Suppressor macrophage treated with lipopolysaccharide for 4 hours (primary cell): Measurements from ENCODE around the gene CALN1.
A peak's percentile ranks its signal among the peaks of the same experiment; 100 is the strongest.
"Not testable (repeated sequence)": the region's sequence is repeated elsewhere in the genome, so short reads cannot be mapped to it uniquely, and the experiment has no call there.

Experiments used
- DNase-seq: peaks from one replicate; pipeline ENCODE4 v3.0.0-alpha.2; 2020

CALN1 gene

GRCh38 chr7:71775648-71776047 is 636.5 kb downstream of the CALN1 start:
- no peak for DNase-seq

DNA sequence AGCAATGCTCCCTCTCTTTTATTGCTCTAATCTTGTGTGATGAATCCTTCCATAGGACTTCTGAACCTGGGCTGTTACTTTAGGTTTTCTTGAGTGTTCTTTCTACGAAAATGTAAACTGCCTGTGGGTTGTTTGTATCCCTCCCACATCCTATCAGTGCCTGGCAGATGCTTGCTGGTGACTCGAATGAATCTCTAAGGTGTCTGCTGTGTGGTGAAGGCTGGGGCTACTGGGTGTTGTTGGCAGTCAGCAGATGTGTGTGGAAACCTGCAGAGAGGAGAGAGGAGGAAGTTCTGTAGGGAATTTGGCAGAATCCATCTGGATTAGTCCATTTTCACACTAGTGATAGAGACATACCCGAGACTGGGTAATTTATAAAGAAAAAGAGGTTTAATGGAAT is 639.4 kb downstream of the CALN1 start:
- no peak for DNase-seq

- no peak for DNase-seq
Observed at GRCh38 chr7:71770269-71770907, 641.8 kb downstream of the CALN1 start.

DNA sequence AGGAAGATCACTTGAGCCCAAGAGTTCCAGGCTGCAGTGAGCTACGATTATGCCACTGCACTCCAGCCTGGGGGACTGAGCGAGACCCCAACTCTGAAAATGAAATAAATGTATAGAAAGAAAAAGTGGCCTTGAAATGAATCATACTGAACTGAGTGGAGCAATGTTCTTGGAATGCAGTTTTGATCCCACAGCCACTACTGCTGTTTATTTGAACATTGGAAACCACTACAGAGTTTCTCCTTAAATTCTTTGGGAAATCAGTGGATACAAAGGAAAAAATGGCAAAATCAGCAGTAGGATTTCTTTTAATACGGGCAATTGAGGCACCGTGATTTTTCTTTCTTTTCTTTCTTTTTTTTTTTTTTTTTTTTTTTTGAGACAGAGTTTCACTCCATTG is 642.8 kb downstream of the CALN1 start:
- no peak for DNase-seq

- no peak for DNase-seq
Observed at GRCh38 chr7:71768450-71768849, 643.7 kb downstream of the CALN1 start.

GRCh38 chr7:71766016-71766415 is 646.1 kb downstream of the CALN1 start:
- no peak for DNase-seq

- no peak for DNase-seq
Observed at GRCh38 chr7:71761336-71761735, 650.8 kb downstream of the CALN1 start.

DNA sequence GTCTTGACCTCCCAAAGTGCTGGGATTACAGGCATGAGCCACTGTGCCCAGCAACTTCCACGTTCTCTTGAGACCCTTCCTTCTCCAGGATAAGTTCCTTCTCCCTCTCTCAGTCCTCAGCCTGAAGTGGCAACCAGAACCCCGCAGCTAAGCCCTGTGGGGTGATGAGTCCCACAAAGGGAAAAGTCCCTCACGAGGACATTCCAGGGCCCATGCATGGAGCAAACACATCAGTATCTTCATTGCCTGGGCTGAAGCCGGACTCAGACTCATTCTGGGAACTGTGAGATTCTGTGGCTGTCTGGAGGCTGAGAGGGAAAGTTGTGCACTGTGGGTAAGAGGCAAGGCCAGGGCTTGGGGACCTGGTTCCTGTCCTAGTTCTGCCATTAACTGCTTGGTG is 657.3 kb downstream of the CALN1 start:
- no peak for DNase-seq

DNA sequence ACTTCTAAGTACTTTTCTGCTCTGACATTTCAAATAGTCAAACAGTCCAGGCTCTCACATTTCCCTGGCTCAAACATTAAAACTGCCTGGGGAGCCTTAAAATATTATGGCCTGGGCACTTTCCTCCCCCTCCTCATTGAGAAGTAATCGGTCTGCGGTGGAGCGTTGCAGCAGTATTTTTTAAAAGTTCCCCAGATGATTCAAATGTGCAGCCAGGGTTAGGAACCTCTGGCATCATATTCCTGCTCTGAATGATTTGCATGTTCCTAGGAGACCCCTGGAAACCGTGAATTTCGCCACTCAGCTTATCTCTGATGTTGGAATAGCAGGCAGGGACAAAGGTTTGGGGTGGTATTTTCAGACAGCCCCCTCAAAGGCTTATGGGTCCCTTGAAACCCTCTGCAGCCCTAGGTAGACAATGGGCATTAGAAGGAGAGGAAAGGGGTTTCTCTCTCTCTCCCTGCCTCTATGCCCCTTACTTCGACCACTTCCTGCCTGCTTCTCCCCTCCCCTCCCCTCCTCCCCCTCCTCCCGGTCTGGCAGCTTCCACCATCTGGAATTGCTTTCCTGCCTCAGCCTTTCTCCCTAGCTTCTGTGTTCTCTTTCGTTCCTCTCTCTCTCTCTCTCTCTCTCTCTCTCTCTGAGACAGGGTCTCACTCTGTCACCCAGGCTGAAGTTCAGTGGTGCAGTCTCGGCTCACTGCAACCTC is 658.0 kb downstream of the CALN1 start:
- no peak for DNase-seq

- no peak for DNase-seq
Observed at GRCh38 chr7:71753236-71753635, 658.9 kb downstream of the CALN1 start.

DNA sequence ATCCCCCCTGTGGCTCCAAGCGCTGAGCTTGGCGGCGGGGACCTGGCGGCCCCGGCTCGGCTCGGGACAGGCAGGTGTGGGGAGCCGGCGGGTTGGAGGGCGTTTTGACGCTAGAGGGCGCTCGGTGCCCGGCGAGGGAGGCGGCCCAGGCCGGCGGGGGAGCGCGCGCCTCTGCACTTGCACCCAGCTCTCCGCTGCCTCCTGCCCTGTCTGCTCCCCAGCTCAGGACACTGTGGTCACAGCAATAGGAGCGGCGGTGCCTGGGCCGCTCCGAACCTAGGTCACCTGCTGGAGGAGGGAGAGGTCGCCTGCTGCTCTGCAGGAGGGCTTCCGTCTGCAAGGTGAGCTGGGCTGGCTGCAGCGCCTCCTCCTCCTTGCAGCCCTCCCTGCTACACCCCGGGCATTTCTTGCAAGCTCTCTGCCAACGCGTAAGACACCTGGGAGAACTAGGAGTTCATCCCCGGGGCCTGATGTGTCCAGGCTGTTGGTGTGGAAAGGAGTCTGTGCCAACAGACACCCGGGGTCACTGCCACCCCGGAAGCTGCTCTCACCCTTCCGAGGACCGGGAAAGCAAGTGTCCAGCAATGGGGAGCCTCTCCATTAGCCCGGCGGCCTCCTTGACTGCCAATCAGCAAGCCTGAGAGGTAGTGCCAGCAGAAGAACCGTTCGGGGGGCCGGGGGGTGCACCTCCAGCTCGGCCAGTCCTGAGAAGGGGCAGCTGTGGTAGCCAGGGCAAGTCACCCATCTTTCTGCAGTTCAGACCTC is 659.8 kb downstream of the CALN1 start:
- peak; percentile 58 for DNase-seq

- no peak for DNase-seq
Observed at GRCh38 chr7:71750290-71750689, 661.8 kb downstream of the CALN1 start.

DNA sequence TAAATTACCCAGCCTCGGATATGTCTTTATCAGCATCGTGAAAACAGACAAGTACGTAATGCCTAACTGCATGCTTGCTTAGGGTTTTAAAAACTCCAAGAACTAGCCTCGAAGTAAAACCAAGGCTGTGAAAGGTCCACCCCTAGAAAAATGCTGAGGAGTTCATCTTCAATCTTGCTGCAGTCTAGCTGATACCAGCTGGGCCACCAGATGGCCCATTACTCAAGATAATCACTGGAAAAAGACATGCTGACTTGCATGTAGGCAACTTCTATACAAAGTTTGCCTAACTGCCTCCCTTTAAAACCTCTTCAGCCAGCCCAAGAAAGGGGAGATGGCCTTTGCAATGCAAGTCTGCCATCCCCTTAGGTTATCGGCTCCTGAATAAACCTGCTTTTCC is 666.1 kb downstream of the CALN1 start:
- no peak for DNase-seq

- no peak for DNase-seq
Observed at GRCh38 chr7:71740174-71740560, 672.0 kb downstream of the CALN1 start.

GRCh38 chr7:71739520-71740173 is 672.5 kb downstream of the CALN1 start:
- DNase-seq = no peak

DNA sequence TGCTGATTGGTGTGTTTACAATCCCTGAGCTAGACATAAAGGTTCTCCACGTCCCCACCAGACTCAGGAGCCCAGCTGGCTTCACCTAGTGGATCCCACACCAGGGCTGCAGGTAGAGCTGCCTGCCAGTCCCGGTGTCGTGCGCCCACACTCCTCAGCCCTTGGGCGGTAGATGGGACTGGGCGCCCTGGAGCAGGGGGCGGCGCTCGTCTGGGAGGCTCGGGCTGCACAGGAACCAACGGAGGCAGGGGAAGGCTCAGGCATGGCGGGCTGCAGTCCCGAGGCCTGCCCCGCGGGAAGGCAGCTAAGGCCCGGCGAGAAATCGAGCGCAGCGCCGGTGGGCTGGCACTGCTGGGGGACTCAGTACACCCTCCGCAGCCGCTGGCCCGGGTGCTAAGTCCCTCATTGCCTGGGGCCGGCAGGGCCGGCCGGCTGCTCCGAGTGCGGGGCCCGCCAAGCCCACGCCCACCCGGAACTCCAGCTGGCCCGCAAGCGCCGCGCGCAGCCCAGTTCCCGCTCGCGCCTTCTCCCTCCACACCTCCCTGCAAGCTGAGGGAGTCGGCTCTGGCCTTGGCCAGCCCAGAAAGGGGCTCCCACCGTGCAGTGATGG is 674.1 kb downstream of the CALN1 start:
- DNase-seq = not testable (repeated sequence)

- peak; percentile 74 for DNase-seq
Observed at GRCh38 chr7:71735961-71736556, 676.1 kb downstream of the CALN1 start.

- peak; percentile 85 for DNase-seq
Observed at GRCh38 chr7:71733107-71733870, 678.8 kb downstream of the CALN1 start.

DNA sequence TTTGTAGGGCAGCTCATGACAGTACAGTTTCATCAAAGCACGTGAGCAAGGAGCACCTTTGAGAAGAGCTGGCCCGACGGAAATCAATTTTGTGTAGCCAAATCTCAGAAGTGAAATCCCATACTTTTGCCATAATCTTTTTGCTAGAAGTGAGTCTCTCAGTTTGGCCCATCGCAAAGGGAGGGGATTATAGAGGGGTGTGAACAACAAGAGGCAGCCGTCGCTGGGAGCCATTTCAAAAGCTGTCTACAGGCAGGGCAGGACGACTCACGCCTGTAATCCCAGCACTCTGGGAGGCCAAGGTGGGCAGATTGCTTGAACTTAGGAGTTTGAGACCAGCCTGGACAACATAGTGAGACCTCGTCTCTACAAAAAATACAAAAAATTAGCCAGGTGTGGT is 680.4 kb downstream of the CALN1 start:
- no peak for DNase-seq
